Heart right ventricle (tissue), 16 donors: Measurements from ENCODE around the gene KCNMA1. TPM values are rescaled to one million over a fixed set of nuclear protein-coding genes. Genes with fewer than 3 reads are reported as not detected.
"Not testable (repeated sequence)": the region's sequence is repeated elsewhere in the genome, so short reads cannot be mapped to it uniquely, and the experiment has no call there.

Source experiments
- ATAC-seq, 8 donors: fragments of 200-7000 bp; cut with Tn5 transposase; one replicate each; pipeline ENCODE4 v1.9.1; 2020; ENCODE audit warnings: mild to moderate bottlenecking in 8 of 8, moderate library complexity in 8 of 8, moderate number of reproducible peaks in 1 of 8
- DNase-seq, 2 donors: peaks; one replicate each; pipeline ENCODE4 v3.0.0-alpha.2; 2020
- H3K27ac ChIP-seq, 10 donors: fragments of 200-600 bp; sonication (generic) in 2 of 10; one replicate each; pipeline versions ENCODE4 v1.5.0 to v1.8.0; 2020 to 2022; ENCODE audit warnings: mild to moderate bottlenecking in 3 of 10
- H3K27me3 ChIP-seq, 7 donors: fragments of 200-600 bp; one replicate each; pipeline ENCODE4 v1.8.0; 2021 to 2022; ENCODE audit warnings: mild to moderate bottlenecking in 2 of 7
- H3K36me3 ChIP-seq, 9 donors: fragments of 200-600 bp; sonication (generic) in 1 of 9; one replicate each; pipeline versions ENCODE4 v1.5.0 to v1.8.0; 2020 to 2022; ENCODE audit warnings: mild to moderate bottlenecking in 2 of 9
- H3K4me1 ChIP-seq, 9 donors: fragments of 200-600 bp; sonication (generic) in 1 of 9; one replicate each; pipeline versions ENCODE4 v1.5.0 to v1.8.0; 2020 to 2022; ENCODE audit warnings: mild to moderate bottlenecking in 4 of 9
- H3K4me3 ChIP-seq, 10 donors: fragments of 200-600 bp; sonication (generic) in 2 of 10; one replicate each; pipeline versions ENCODE4 v1.5.0 to v1.8.0; 2020 to 2022; ENCODE audit warnings: mild to moderate bottlenecking in 7 of 10, moderate library complexity in 2 of 10
- H3K9me3 ChIP-seq, 11 donors: fragments of 200-600 bp in 10 of 11; sonication (generic) in 2 of 11; one replicate each; pipeline versions ENCODE4 v1.5.0 to v1.8.0; 2013 to 2022; ENCODE audit warnings: mild to moderate bottlenecking in 2 of 11, control low read depth in 1 of 11, moderate library complexity in 1 of 11
- WGBS, 2 donors: extraction: QIAGEN DNeasy Blood & Tissue Kit; methylation state at CpG; one replicate each; pipeline ENCODE4 v1.1.7; 2013; ENCODE audit warnings: inconsistent platforms in 1 of 2; 5-methylcytosine and 5-hydroxymethylcytosine counted together
- intact Hi-C, 10 donors: fragments of 100-400 bp; cut with DNase I; formaldehyde crosslinking; loops; one replicate each; pipeline versions ENCODE4 v1.11.1 to v1.14.2; 2022
- polyA plus RNA-seq, 2 donors: library from polyadenylated mRNA; stranded (reverse); fragments of 200-250 nt; gene quantifications; one replicate each; pipeline ENCODE4 v1.2.3, GENCODE V29; 2013
- total RNA-seq, 10 donors: library from RNA; stranded (reverse); fragmentation: NEBNext Ultra II Directional in 3 of 10; extraction: Animal tissue kit (Norgen Biotek cat#: 25700) in 3 of 10; gene quantifications; one replicate each; pipeline versions ENCODE4 v1.2.1 to v1.2.4, GENCODE V29; 2021 to 2023
- TF ChIP-seq, protein P1 (sequence below), 9 donors: fragments of 200-600 bp; sonication (generic) in 2 of 9; IDR thresholded peaks; one replicate each; pipeline versions ENCODE4 v1.5.0 to v1.8.0; 2021 to 2022; ENCODE audit warnings: antibody characterized with exemption in 9 of 9, mild to moderate bottlenecking in 5 of 9, moderate library complexity in 1 of 9
- donor health status: Arrhythmogenic right ventricular cardiomyopathy.
- donor health status: ischemic (EF 13 %, LVEDD 7.1; RV severe dilation, severe dysfunction).
- donor health status: healthy with polysubstance abuse.
- donor health status: DM: no; HTN: yes; CAD: no.
- donor health status: DM: no; HTN: no; CAD: no.
- donor health status: ischemic (EF 25% LVEDD 6.9; RV normal size, moderate dysfunction).
- donor health status: ischemic (EF 25% LVEDD 5.7; RV mildly dilated, moderate dysfunction).
- donor health status: healthy.
- donor health status: DM: yes; HTN: yes; CAD: no.
- donor health status: Ischemic cardiomyopathy.
- donor health status: ischemic (EF 35%, LVEDD 5.7; RV mildly dilated, moderate dysfunction).
- donor health status: nonischemic (EF 11% LVEDD 7.7; RV severe dilation, severe dysfunction).
- donor health status: DM: yes; HTN: yes; CAD: no.
- donor health status: PGD.
- donor health status: ischemic (EF 29% LVEDD 5.4; RV normal size, mild dysfunction).
- donor health status: nonischemic (EF 23%, LVEDD 6.1; RV moderate dilation, normal function).

KCNMA1 gene
- total and polyA plus RNA-seq, 12 donors, result 0.59 to 5.3 (median 1.6) TPM

- ATAC-seq (no peak), DNase-seq (no peak)
- TF ChIP-seq, protein P1, sequence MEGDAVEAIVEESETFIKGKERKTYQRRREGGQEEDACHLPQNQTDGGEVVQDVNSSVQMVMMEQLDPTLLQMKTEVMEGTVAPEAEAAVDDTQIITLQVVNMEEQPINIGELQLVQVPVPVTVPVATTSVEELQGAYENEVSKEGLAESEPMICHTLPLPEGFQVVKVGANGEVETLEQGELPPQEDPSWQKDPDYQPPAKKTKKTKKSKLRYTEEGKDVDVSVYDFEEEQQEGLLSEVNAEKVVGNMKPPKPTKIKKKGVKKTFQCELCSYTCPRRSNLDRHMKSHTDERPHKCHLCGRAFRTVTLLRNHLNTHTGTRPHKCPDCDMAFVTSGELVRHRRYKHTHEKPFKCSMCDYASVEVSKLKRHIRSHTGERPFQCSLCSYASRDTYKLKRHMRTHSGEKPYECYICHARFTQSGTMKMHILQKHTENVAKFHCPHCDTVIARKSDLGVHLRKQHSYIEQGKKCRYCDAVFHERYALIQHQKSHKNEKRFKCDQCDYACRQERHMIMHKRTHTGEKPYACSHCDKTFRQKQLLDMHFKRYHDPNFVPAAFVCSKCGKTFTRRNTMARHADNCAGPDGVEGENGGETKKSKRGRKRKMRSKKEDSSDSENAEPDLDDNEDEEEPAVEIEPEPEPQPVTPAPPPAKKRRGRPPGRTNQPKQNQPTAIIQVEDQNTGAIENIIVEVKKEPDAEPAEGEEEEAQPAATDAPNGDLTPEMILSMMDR (IDR thresholded peaks at IDR 0.05), result no peak
- Histone ChIP-seq H3K4me1 (no peaks in the 10 kb centered on the region), H3K27me3 (peaks cover 0 to 34% (median 4%) of the 10 kb centered on the region in 7 donors), H3K27ac (no peak overlapping the region), H3K36me3 (no peaks in the 10 kb centered on the region), H3K4me3 (no peak overlapping the region), H3K9me3 (no peaks in the 10 kb centered on the region)
- intact Hi-C loops, result no loop called here
- 79 to 81% methylated on average over 4 of the region's 4 CpGs for WGBS, 2 donors
These were observed 115.3 kb downstream of the KCNMA1 start for GRCh38 chr10:77522268-77522809.

- peaks cover 0 to 32% (median 4%) of the 10 kb centered on the region in 7 donors for H3K27me3 ChIP-seq
- ATAC-seq, result no peak
- no peaks in the 10 kb centered on the region for H3K4me1 ChIP-seq
These were observed 116.6 kb downstream of the KCNMA1 start for GRCh38 chr10:77520995-77521394.

DNA sequence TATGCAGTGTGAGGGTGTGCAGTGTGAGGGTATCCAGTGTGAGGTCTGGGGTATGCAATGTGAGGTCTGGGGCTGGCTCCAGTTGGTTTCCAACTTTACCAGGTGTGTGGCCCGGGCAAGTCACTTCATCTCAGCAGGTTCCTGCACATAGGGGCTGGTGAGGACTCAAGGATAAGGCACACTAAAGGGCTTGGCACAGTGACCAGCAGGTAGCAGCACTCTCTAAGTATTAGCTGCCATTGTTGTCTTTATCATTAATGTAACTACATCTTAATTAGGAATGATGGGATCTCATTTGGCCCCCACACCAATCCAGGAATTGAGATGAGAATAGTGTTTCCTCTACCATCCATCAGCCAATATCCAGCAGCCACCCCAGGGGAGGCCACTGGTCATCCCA lies 117.3 kb downstream of the KCNMA1 start:
- TF ChIP-seq, protein P1 (IDR thresholded peaks at IDR 0.05), result no peak
- H3K4me1 ChIP-seq, result no peaks in the 10 kb centered on the region
- no peak overlapping the region for H3K4me3 ChIP-seq
- ATAC-seq (no peak), DNase-seq (no peak)
- H3K27ac ChIP-seq, result no peak overlapping the region
- no peaks in the 10 kb centered on the region for H3K36me3 ChIP-seq
- no peaks in the 10 kb centered on the region for H3K9me3 ChIP-seq
- WGBS, 2 donors, result 76 to 88% methylated on average over 1 of the region's 1 CpG
- intact Hi-C loops, result no loop called here
- peaks cover 0 to 32% (median 4%) of the 10 kb centered on the region in 7 donors for H3K27me3 ChIP-seq

More at GRCh38 chr10:77520995-77521394, 116.6 kb downstream of the KCNMA1 start:
- Histone ChIP-seq H3K4me3 (no peak overlapping the region), H3K36me3 (no peaks in the 10 kb centered on the region), H3K9me3 (no peaks in the 10 kb centered on the region), H3K27ac (no peak overlapping the region)
- no peak for DNase-seq
- intact Hi-C loops, result loop anchor here in 1 of 10 donors (1.0 kb wide), 1 partner anchor 25 kb away; no protein-coding TSS in a partner anchor
- WGBS, 2 donors, result 89 to 95% methylated on average over 2 of the region's 2 CpGs
- TF ChIP-seq, protein P1 (IDR thresholded peaks at IDR 0.05), result no peak

DNA sequence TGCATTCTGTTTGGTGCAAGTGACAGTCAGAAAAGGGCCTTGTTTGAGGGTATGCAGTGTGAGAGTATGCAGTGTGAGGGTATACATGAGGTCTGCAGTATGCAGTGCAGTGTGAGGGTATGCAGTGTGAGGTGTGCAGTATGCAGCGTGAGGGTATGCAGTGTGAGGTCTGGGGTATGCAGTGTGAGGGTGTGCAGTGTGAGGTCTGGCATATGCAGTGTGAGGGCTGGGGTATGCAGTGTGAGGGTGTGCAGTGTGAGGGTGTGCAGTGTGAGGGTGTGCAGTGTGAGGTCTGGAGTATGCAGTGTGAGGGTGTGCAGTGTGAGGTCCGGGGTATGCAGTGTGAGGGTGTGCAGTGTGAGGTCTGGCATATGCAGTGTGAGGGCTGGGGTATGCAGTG lies 117.8 kb downstream of the KCNMA1 start:
- ATAC-seq, H3K9me3 ChIP-seq: not testable (repeated sequence)
- WGBS, 2 donors, result 80 to 88% methylated on average over 2 of the region's 2 CpGs

DNA sequence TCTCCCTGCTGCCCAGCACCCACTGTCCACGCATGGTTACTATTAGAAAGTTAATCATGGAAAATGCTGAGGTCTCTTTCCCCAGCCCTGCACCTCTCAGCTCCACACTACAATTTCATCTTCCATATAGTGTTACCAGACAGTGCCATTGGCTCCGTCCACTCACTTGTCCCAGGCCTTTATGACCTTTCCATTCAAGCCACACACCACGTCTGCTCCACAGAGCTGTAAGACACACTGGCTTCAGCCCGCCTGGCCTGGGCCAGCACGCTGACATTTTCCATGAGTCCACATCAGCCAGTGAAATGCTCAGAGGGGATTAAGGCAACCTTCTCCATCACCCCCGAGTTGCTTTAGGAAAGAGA lies 118.7 kb downstream of the KCNMA1 start:
- ATAC-seq, result no peak

More for the DNA sequence above, 117.8 kb downstream of the KCNMA1 start:
- H3K27me3 ChIP-seq, result peaks cover 0 to 32% (median 4%) of the 10 kb centered on the region in 7 donors
- H3K4me3 ChIP-seq, H3K4me1 ChIP-seq, H3K27ac ChIP-seq, intact Hi-C loops, DNase-seq, H3K36me3 ChIP-seq: not testable (repeated sequence)

More for the DNA sequence above, 118.7 kb downstream of the KCNMA1 start:
- peaks cover 0 to 32% (median 4%) of the 10 kb centered on the region in 7 donors for H3K27me3 ChIP-seq
- WGBS, 2 donors, result 85 to 89% methylated on average over 6 of the region's 6 CpGs
- DNase-seq, result no peak
- H3K4me3 ChIP-seq, result no peak overlapping the region
- intact Hi-C loops, result no loop called here
- no peak overlapping the region for H3K27ac ChIP-seq
- H3K36me3 ChIP-seq, result no peaks in the 10 kb centered on the region
- TF ChIP-seq, protein P1 (IDR thresholded peaks at IDR 0.05), result no peak
- H3K9me3 ChIP-seq, result no peaks in the 10 kb centered on the region
- no peaks in the 10 kb centered on the region for H3K4me1 ChIP-seq
